ENCODE results near the gene JAZF1.

The JAZF1 gene

GRCh38 chr7:28075674-28076358 is 104.8 kb downstream of the JAZF1 start:
- DNase-seq (ENCODE audit: low read depth): no peak
- no peak for TF ChIP-seq CTCF (IDR thresholded peaks at IDR 0.05; ENCODE audit: low read length, missing control alignments)
- no peak overlapping the region for H3K4me3 ChIP-seq (replicated peaks; ENCODE audit: low read depth, low read length)

- DNase-seq (ENCODE audit: low read depth): no peak
- TF ChIP-seq CTCF (IDR thresholded peaks at IDR 0.05; ENCODE audit: low read length, missing control alignments): no peak
- no peak overlapping the region for H3K4me3 ChIP-seq (replicated peaks; ENCODE audit: low read depth, low read length)
These were observed 107.6 kb downstream of the JAZF1 start for GRCh38 chr7:28072876-28073514.

- no peak for TF ChIP-seq CTCF (IDR thresholded peaks at IDR 0.05; ENCODE audit: low read length, missing control alignments)
- no peak overlapping the region for H3K4me3 ChIP-seq (replicated peaks; ENCODE audit: low read depth, low read length)
- DNase-seq (ENCODE audit: low read depth): no peak
These were observed 109.0 kb downstream of the JAZF1 start for GRCh38 chr7:28071570-28071969.

GRCh38 chr7:28070297-28071055 is 110.1 kb downstream of the JAZF1 start:
- H3K4me3 ChIP-seq (replicated peaks; ENCODE audit: low read depth, low read length): no peak overlapping the region
- DNase-seq (ENCODE audit: low read depth): no peak
- no peak for TF ChIP-seq CTCF (IDR thresholded peaks at IDR 0.05; ENCODE audit: low read length, missing control alignments)

GRCh38 chr7:28069807-28070206 is 110.8 kb downstream of the JAZF1 start:
- peak; percentile 84 for DNase-seq (ENCODE audit: low read depth)
- H3K4me3 ChIP-seq (replicated peaks; ENCODE audit: low read depth, low read length): no peak overlapping the region
- TF ChIP-seq CTCF (IDR thresholded peaks at IDR 0.05; ENCODE audit: low read length, missing control alignments): no peak

GRCh38 chr7:28069388-28069787 is 111.2 kb downstream of the JAZF1 start:
- no peak for DNase-seq (ENCODE audit: low read depth)
- H3K4me3 ChIP-seq (replicated peaks; ENCODE audit: low read depth, low read length): no peak overlapping the region
- TF ChIP-seq CTCF (IDR thresholded peaks at IDR 0.05; ENCODE audit: low read length, missing control alignments): no peak
